Esophagus squamous epithelium (tissue), 5 donors: ENCODE data around the gene PRRG2. TPM values are rescaled to one million over a fixed set of nuclear protein-coding genes. Genes with fewer than 3 reads are reported as not detected.

ENCODE experiments used
- DNase-seq: peaks from one replicate; lab custom pipeline; 2025; lab: John Stamatoyannopoulos, UW
- H3K27ac ChIP-seq, 4 donors: fragments of 200-600 bp; sonication (generic); one replicate each; pipeline ENCODE4 v1.5.1; 2016 to 2019; ENCODE audit warnings: mild to moderate bottlenecking in 1 of 4
- H3K27me3 ChIP-seq, 4 donors: fragments of 200-600 bp; sonication (generic); 1 replicate in 3 of 4; 2 replicates in 1 of 4; pipeline versions ENCODE4 v1.5.1 to v1.6.0; 2017 to 2021; ENCODE audit warnings: antibody characterized with exemption in 1 of 4
- H3K36me3 ChIP-seq, 3 donors: fragments of 200-600 bp; sonication (generic); one replicate each; pipeline ENCODE4 v1.5.1; 2016 to 2019
- H3K4me1 ChIP-seq, 3 donors: fragments of 200-600 bp; sonication (generic); one replicate each; pipeline ENCODE4 v1.5.1; 2017 to 2019
- H3K4me3 ChIP-seq, 4 donors: fragments of 200-600 bp; sonication (generic); 1 replicate in 3 of 4; 2 replicates in 1 of 4; pipeline ENCODE4 v1.5.1; 2016 to 2019; ENCODE audit warnings: mild to moderate bottlenecking in 2 of 4, moderate library complexity in 1 of 4
- H3K9me3 ChIP-seq, 3 donors: fragments of 200-600 bp; sonication (generic); one replicate each; pipeline ENCODE4 v1.5.1; 2016 to 2019
- CTCF ChIP-seq, 6 experiments: fragments of 450-650 bp in 4 of 6; fragments of 200-600 bp in 2 of 6; sonication (generic) in 2 of 6; IDR thresholded peaks; one replicate each; pipeline ENCODE4 v1.5.1; 2016 to 2019; ENCODE audit warnings: antibody characterized with exemption in 6 of 6, mild to moderate bottlenecking in 4 of 6, moderate library complexity in 4 of 6
- POLR2A ChIP-seq, 4 donors: fragments of 450-650 bp; IDR thresholded peaks; one replicate each; pipeline ENCODE4 v1.6.1; 2017; ENCODE audit warnings: antibody characterized with exemption in 4 of 4, mild to moderate bottlenecking in 4 of 4, moderate library complexity in 3 of 4
- WGBS, 2 donors: methylation state at CpG; one replicate each; pipeline ENCODE4 v1.1.5; 2018; 5-methylcytosine and 5-hydroxymethylcytosine counted together
- intact Hi-C: fragments of 100-400 bp; cut with DNase I; formaldehyde crosslinking; loops from one replicate; pipeline ENCODE4 v1.15.0; 2022
- total RNA-seq, 4 donors: library from RNA; depleted of rRNA; stranded (reverse); fragments of >200 nt; gene quantifications; one replicate each; pipeline ENCODE4 v1.1.0, GENCODE V29; 2016
- donor health status: DM: yes; HTN: yes; CAD: no.

The PRRG2 gene
- total RNA-seq, 4 donors from 2014 or later: 7.7 to 19.8 (median 8.8) TPM

- Histone ChIP-seq H3K4me3 (no peak overlapping the region), H3K9me3 (no peaks in the 10 kb centered on the region), H3K4me1 (peaks cover 0 to 39% (median 11%) of the 10 kb centered on the region in 3 donors), H3K27ac (peak overlapping the region in 1 of 4 donors; percentile 6), H3K36me3 (peaks cover 0 to 30% (median 0%) of the 10 kb centered on the region in 3 donors), H3K27me3 (no peaks in the 10 kb centered on the region)
- TF ChIP-seq CTCF (IDR thresholded peaks at IDR 0.05) (peak in 1 of 6 experiments; percentile 35), POLR2A (IDR thresholded peaks at IDR 0.05) (no peak)
- no peak for DNase-seq
- WGBS, 2 donors: 70 to 80% methylated on average over 10 to 11 of the region's 11 CpGs
- intact Hi-C loops: loop anchor here (2.0 to 10.0 kb wide), 2 partner anchors 64 to 104 kb away; partner anchors contain the start of gene PRMT1
Observed at GRCh38 chr19:49570997-49571676, 10.0 kb upstream of the PRRG2 start.

- no peaks in the 10 kb centered on the region for H3K27me3 ChIP-seq
- 85 to 97% methylated on average over 4 to 7 of the region's 7 CpGs for WGBS, 2 donors
Observed at GRCh38 chr19:49573009-49573408, 8.1 kb upstream of the PRRG2 start.

GRCh38 chr19:49573425-49573824, 7.7 kb upstream of the PRRG2 start:
- no peak for DNase-seq
- intact Hi-C loops: loop anchor here (10.0 kb wide), 1 partner anchor 101 kb away; the partner anchor contains the start of gene PRMT1
- TF ChIP-seq CTCF (IDR thresholded peaks at IDR 0.05): no peak
- no peak for TF ChIP-seq POLR2A (IDR thresholded peaks at IDR 0.05)

More at GRCh38 chr19:49573009-49573408, 8.1 kb upstream of the PRRG2 start:
- TF ChIP-seq CTCF (IDR thresholded peaks at IDR 0.05): no peak
- TF ChIP-seq POLR2A (IDR thresholded peaks at IDR 0.05): no peak
- H3K9me3 ChIP-seq: no peaks in the 10 kb centered on the region
- peaks cover 0 to 35% (median 0%) of the 10 kb centered on the region in 3 donors for H3K36me3 ChIP-seq
- intact Hi-C loops: loop anchor here (10.0 kb wide), 1 partner anchor 102 kb away; the partner anchor contains the start of gene PRMT1
- H3K4me3 ChIP-seq: no peak overlapping the region
- H3K27ac ChIP-seq: no peak overlapping the region
- peaks cover 0 to 43% (median 10%) of the 10 kb centered on the region in 3 donors for H3K4me1 ChIP-seq
- no peak for DNase-seq

GRCh38 chr19:49574206-49574755, 6.8 kb upstream of the PRRG2 start:
- Histone ChIP-seq H3K4me1 (peaks cover 0 to 44% (median 11%) of the 10 kb centered on the region in 3 donors), H3K36me3 (peaks cover 0 to 41% (median 0%) of the 10 kb centered on the region in 3 donors), H3K4me3 (no peak overlapping the region), H3K9me3 (no peaks in the 10 kb centered on the region), H3K27me3 (no peaks in the 10 kb centered on the region), H3K27ac (no peak overlapping the region)
- WGBS, 2 donors: 100% methylated on average over 2 of the region's 2 CpGs
- DNase-seq: no peak
- no peak for TF ChIP-seq POLR2A (IDR thresholded peaks at IDR 0.05)
- intact Hi-C loops: loop anchor here (10.0 kb wide), 1 partner anchor 101 kb away; the partner anchor contains the start of gene PRMT1

More at GRCh38 chr19:49573425-49573824, 7.7 kb upstream of the PRRG2 start:
- no peaks in the 10 kb centered on the region for H3K9me3 ChIP-seq
- WGBS, 2 donors: 82 to 85% methylated on average over 2 to 3 of the region's 3 CpGs
- H3K27ac ChIP-seq: no peak overlapping the region
- no peaks in the 10 kb centered on the region for H3K27me3 ChIP-seq
- H3K36me3 ChIP-seq: peaks cover 0 to 39% (median 0%) of the 10 kb centered on the region in 3 donors
- no peak overlapping the region for H3K4me3 ChIP-seq
- peaks cover 0 to 43% (median 7%) of the 10 kb centered on the region in 3 donors for H3K4me1 ChIP-seq

- peaks cover 12 to 48% (median 15%) of the 10 kb centered on the region in 3 donors for H3K4me1 ChIP-seq
- H3K4me3 ChIP-seq: peak overlapping the region in 1 of 4 donors; percentile 78
- no peaks in the 10 kb centered on the region for H3K9me3 ChIP-seq
- 70 to 77% methylated on average over 4 of the region's 4 CpGs for WGBS, 2 donors
- peaks cover 0 to 37% (median 0%) of the 10 kb centered on the region in 3 donors for H3K36me3 ChIP-seq
- DNase-seq: no peak
- no peaks in the 10 kb centered on the region for H3K27me3 ChIP-seq
- no peak for TF ChIP-seq CTCF (IDR thresholded peaks at IDR 0.05)
- TF ChIP-seq POLR2A (IDR thresholded peaks at IDR 0.05): no peak
- peak overlapping the region in 1 of 4 donors; percentile 90 for H3K27ac ChIP-seq
- intact Hi-C loops: loop anchor here (10.0 kb wide), 1 partner anchor 96 kb away; the partner anchor contains the start of gene PRMT1
Observed at GRCh38 chr19:49579193-49579592, 1.9 kb upstream of the PRRG2 start.
